Right atrium auricular region (tissue), 2 donors: ENCODE data around the gene DAPK1. TPM values are rescaled to one million over a fixed set of nuclear protein-coding genes. Genes with fewer than 3 reads are reported as not detected.

Source experiments
- DNase-seq: peaks from one replicate; pipeline ENCODE4 v3.0.0-alpha.2; 2019; ENCODE audit warnings: low spot score
- H3K27ac ChIP-seq, 2 donors: fragments of 200-600 bp; sonication (generic); 1 replicate in 1 of 2; 2 replicates in 1 of 2; pipeline ENCODE4 v1.5.1; 2016 to 2019
- H3K27me3 ChIP-seq, 2 donors: fragments of 200-600 bp; sonication (generic); one replicate each; pipeline versions ENCODE4 v1.5.1 to v1.6.0; 2017 to 2019
- H3K36me3 ChIP-seq: fragments of 200-600 bp; sonication (generic); one replicate; pipeline ENCODE4 v1.5.1; 2016
- H3K4me1 ChIP-seq, 2 donors: fragments of 200-600 bp; sonication (generic); one replicate each; pipeline versions ENCODE4 v1.5.1 to v1.6.0; 2017 to 2019
- H3K4me3 ChIP-seq, 2 donors: fragments of 200-600 bp; sonication (generic); 1 replicate in 1 of 2; 2 replicates in 1 of 2; pipeline ENCODE4 v1.5.1; 2017 to 2019; ENCODE audit warnings: mild to moderate bottlenecking in 1 of 2, moderate library complexity in 1 of 2
- H3K9me3 ChIP-seq, 2 donors: fragments of 200-600 bp; sonication (generic); one replicate each; pipeline ENCODE4 v1.5.1; 2019
- CTCF ChIP-seq, 2 donors: fragments of 200-600 bp; sonication (generic); IDR thresholded peaks; one replicate each; pipeline ENCODE4 v1.5.1; 2019; ENCODE audit warnings: antibody characterized with exemption in 2 of 2
- total RNA-seq, 2 donors: library from RNA; depleted of rRNA; stranded (reverse); fragments of >200 nt; gene quantifications; one replicate each; pipeline ENCODE4 v1.1.0, GENCODE V29; 2016

Gene DAPK1
- total RNA-seq, 2 donors from 2014 or later: 10.1 to 23.0 TPM

GRCh38 chr9:87615547-87616148, 118.0 kb downstream of the DAPK1 start:
- H3K27ac ChIP-seq: no peak overlapping the region
- no peak overlapping the region for H3K4me3 ChIP-seq
- H3K36me3 ChIP-seq: no peaks in the 10 kb centered on the region
- H3K9me3 ChIP-seq: no peaks in the 10 kb centered on the region
- no peaks in the 10 kb centered on the region for H3K27me3 ChIP-seq
- peaks cover 0 to under 1% of the 10 kb centered on the region in 2 donors for H3K4me1 ChIP-seq
- no peak for TF ChIP-seq CTCF (IDR thresholded peaks at IDR 0.05)
- no peak for DNase-seq

GRCh38 chr9:87618226-87618625, 120.6 kb downstream of the DAPK1 start:
- no peak overlapping the region for H3K4me3 ChIP-seq
- H3K4me1 ChIP-seq: no peaks in the 10 kb centered on the region
- no peaks in the 10 kb centered on the region for H3K36me3 ChIP-seq
- no peak overlapping the region for H3K27ac ChIP-seq
- no peaks in the 10 kb centered on the region for H3K27me3 ChIP-seq
- TF ChIP-seq CTCF (IDR thresholded peaks at IDR 0.05): no peak
- H3K9me3 ChIP-seq: no peaks in the 10 kb centered on the region
- no peak for DNase-seq

- Histone ChIP-seq H3K4me3 (no peak overlapping the region), H3K36me3 (no peaks in the 10 kb centered on the region), H3K27ac (no peak overlapping the region), H3K4me1 (no peaks in the 10 kb centered on the region), H3K27me3 (no peaks in the 10 kb centered on the region), H3K9me3 (no peaks in the 10 kb centered on the region)
- no peak for DNase-seq
- no peak for TF ChIP-seq CTCF (IDR thresholded peaks at IDR 0.05)
Measured at GRCh38 chr9:87618931-87619330, 121.3 kb downstream of the DAPK1 start.

GRCh38 chr9:87619346-87619745, 121.7 kb downstream of the DAPK1 start:
- H3K36me3 ChIP-seq: no peaks in the 10 kb centered on the region
- no peaks in the 10 kb centered on the region for H3K4me1 ChIP-seq
- H3K9me3 ChIP-seq: no peaks in the 10 kb centered on the region
- no peak overlapping the region for H3K4me3 ChIP-seq
- no peak overlapping the region for H3K27ac ChIP-seq
- no peaks in the 10 kb centered on the region for H3K27me3 ChIP-seq
- TF ChIP-seq CTCF (IDR thresholded peaks at IDR 0.05): no peak
- no peak for DNase-seq

DNA sequence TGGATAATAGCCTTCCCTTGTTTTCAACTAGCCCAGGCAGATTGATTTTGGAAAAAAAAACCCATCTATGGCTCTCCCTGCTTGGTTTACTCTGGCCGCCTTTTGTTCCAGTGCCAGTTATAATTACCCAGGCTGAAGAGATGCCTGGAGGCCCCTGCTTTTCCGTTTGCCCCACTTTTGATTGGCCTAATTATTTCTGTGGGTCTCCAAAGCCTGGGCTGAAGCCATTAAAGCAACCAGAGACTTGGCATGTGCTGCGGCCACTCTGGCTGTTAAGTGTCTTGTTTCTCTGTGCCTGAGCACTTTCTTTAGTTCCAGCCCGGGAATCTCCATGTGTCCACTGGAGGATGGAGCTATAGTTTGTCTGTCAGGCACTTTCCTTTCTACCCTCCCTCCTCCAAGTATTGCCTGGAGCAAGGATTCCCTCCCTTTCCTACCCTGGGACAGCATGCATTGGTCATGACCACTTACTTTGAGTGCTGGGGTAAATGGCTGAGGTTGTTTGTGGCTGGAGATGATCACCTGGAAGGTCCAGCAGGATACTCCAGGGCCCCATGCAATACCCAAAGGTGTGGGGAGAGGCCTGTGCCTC, 123.2 kb downstream of the DAPK1 start:
- no peaks in the 10 kb centered on the region for H3K27me3 ChIP-seq
- no peaks in the 10 kb centered on the region for H3K36me3 ChIP-seq
- no peak overlapping the region for H3K27ac ChIP-seq
- no peaks in the 10 kb centered on the region for H3K9me3 ChIP-seq
- DNase-seq: no peak
- TF ChIP-seq CTCF (IDR thresholded peaks at IDR 0.05): no peak
- no peak overlapping the region for H3K4me3 ChIP-seq
- no peaks in the 10 kb centered on the region for H3K4me1 ChIP-seq

DNA sequence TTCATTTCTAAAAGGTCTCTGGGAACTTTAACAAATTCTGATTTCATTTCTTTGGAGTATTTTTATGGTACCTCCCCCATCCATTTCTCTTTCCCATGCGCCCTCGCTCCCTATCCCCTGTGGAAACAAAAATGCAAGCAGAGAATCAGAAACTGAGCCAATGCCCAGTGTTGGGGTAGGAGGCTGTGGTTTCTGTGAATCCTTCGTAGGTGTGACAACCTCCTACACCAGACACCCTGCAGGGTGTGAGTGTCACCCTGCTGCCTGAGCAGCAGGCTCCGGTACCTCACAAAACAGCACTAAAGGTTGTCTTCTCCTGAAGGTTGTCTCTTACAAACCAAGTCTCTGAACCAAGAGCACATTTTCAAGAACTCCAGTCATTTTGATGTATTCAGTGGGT, 124.4 kb downstream of the DAPK1 start:
- Histone ChIP-seq H3K27me3 (no peaks in the 10 kb centered on the region), H3K27ac (no peak overlapping the region), H3K36me3 (no peaks in the 10 kb centered on the region), H3K4me3 (no peak overlapping the region), H3K9me3 (no peaks in the 10 kb centered on the region), H3K4me1 (no peaks in the 10 kb centered on the region)
- DNase-seq: no peak
- no peak for TF ChIP-seq CTCF (IDR thresholded peaks at IDR 0.05)
